RCC 7860 (cell line): Measurements from ENCODE around the gene SQSTM1.

ENCODE experiments used
- DNase-seq: peaks from one replicate; pipeline ENCODE4 v3.0.0-alpha.2; 2015; ENCODE audit warnings: low spot score
- FAIRE-seq: peaks from 2 replicates; lab custom pipeline; 2012; peaks lifted over from hg19 to GRCh38; lab: Jason Lieb, UNC

The SQSTM1 gene

DNA sequence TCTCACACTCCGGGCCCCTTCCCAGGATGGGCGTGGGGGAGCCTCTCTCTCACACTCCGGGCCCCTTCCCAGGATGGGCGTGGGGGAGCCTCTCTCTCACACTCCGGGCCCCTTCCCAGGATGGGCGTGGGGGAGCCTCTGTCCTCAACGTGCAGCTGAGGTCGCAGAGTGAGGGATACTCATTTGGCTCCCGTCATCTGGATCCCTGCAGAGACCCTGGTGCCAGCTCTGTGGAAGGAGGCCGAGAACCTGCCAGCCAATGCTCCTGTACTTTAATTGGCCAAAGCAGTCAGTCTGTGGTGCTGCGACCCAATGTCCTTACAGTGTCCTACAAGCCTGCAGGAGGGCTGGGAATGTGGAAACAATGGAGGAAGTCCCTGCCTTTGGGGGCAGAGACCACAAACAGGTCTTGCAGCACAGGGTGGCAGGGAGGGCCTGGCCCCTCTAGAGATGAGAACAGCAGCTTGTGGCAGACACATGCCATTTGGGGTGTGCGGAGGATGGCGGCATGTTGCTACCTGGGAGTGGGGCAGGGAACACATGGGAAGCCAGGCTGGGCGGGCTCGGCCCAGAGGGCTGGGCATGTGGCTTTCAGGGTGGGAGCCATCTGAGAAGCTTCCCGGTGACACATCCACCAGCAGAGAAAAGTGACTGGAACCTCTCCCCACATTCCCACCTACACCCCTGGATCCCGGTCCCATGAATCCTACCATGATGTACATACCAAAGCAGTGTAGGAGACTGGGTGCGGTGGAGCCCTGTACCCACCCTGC, 51.5 kb downstream of the SQSTM1 start:
- no peak for FAIRE-seq
- no peak for DNase-seq

- DNase-seq (no peak), FAIRE-seq (no peak)
Measured at GRCh38 chr5:179872828-179873575, 52.3 kb downstream of the SQSTM1 start.

- FAIRE-seq, result no peak
Measured at GRCh38 chr5:179873588-179874110, 52.9 kb downstream of the SQSTM1 start.

GRCh38 chr5:179874136-179874535, 53.4 kb downstream of the SQSTM1 start:
- DNase-seq, result no peak
- no peak for FAIRE-seq

More at GRCh38 chr5:179873588-179874110, 52.9 kb downstream of the SQSTM1 start:
- DNase-seq, result no peak

DNA sequence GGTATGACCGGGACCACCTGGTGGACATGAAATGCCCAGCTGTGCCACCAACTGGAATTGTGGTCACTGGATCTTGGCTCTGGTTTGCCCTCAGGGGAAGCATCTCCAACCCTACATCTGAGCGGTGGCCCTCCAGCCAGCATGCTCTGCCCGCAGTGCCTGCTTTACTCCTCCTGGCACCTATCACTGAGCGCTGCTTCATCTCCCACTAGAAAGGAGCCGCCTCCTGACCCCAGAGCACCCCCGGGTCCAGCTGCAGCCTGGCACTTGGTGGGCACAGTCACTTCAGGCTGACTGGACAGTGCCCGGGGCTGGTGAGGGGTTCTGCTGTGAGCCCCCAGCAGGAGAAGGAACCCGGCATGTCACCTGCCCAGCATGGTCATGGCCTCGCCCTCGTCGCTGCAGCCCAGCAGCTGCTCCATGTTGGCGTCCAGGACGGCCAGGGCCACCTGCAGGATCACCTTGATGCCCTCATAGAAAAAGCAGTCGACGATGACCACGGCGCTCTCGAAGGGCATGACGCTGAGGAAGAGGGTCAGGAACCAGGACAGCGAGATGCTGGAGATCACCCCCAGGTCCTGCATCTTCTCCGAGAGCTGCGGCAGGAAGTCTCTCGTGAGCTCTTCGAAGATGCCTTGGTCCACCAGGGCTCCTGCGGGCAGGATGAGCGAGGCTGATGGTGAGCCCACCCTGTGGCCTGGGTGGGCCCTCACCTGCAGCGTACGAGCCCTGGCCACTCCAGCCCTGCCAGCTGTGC, 54.0 kb downstream of the SQSTM1 start:
- no peak for FAIRE-seq
- DNase-seq, result no peak

DNA sequence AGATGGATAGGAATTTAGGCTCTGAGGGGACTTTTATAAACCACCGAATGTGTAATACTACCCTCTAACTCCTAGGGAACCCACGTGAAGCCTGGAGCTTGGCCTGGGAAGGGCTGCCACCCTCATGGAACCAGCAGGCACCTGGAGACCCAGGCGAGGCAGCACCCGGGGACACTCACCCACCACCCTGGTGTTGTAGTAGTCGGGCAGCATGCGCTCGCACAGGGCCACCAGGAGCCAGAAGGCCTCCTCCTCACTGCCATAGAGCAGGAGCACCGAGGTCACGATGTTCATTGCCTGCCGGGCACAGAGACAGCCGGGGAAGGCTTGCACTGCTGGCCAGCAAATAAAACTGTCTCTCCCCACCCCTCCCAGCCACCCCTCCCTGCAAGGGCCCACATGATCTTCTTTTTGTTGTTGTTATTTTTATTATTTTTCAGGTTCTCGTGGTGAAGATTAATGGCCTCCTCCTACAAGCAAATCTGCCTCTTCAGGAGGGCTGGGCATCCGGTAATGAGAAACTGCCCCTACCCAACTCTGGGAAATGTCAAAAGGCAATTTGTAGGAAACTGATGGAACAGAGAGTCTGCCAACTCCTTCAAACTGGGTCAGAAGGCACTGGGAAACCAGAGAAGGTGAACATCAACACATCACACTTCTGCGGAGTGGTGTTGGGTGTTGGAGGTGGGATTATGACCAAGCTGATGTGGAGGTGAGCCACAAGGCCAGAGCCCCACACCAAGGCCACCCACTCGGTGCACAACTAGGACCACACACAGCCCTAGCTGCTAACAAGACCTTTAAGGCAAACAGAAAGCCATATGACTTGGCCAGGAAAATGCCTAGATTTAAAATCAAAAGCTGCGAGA, 55.3 kb downstream of the SQSTM1 start:
- no peak for DNase-seq

GRCh38 chr5:179876610-179876952, 55.9 kb downstream of the SQSTM1 start:
- DNase-seq (no peak), FAIRE-seq (no peak)

More for the DNA sequence above, 55.3 kb downstream of the SQSTM1 start:
- FAIRE-seq, result no peak

DNA sequence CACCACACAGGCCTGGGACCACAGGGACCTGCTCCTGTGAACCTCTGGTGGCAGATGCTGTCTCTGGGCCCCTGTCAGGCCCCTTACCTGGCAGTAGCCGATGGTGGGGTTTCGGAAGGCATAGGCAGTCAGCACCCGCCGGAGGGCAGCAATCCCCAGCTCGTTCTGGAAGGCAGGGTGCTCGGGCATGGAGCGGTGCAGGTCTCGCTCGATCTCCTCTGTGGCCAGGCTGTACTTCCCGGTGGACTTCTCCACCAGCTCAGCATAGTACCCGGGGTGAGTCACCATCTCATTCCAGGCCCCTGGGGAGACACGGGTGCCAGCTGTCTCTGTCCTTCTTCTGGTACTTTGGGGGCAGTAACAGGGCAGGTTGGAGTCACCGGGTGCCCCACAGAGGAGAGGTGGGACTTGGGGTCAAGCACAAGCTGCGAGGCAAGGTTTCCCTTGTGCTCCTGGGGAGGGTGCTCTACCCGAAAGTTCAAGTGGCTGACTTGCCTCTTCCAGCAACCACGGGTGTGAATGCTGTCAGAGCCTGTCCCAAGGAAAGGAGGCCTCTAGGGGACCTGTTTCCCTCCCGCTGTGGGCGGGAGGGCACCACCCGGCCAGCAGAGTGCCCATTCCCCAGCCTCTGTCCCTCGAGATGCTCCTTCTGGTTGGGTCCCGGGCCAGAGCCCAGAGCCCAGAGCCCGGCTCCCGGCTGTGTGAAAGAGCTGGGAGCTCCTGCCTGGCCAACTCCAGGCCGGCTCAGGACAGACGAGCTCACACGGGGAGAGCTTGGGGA, 57.7 kb downstream of the SQSTM1 start:
- DNase-seq, result peak; percentile 68
- FAIRE-seq, result peak; percentile 63

DNA sequence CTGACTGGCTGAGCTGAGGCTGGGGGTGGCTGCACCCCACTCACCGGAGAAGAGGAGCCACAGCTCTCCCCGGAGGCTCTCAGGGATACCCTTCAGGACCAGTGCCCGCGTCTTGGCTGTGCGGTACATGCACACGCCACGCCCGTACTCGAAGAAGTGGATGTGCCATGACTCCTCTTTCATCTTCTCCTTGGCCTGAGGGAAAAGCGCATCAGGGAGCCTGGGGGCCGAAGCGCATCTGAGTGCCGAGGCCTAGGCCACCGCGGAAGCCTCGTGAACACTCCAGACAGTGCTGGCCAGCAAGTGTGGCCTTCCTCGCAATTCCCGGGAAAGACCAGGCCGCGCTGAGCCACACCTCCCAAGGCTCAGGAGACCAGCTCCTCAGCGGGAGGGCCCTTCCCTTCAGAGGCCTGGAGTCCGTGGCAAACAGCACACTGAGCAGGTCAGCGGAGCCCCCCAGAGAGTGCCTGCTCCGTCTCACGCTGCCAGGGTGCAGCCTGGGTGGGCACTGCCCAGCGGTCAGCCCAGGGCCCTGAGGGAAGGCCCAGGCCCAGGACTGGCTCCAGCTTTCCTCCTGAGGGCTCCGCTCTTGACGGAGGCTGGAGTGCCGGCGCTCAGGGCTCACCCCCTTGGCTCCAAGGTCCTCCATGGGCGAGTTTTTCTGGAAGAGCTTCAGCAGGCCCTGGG, 58.4 kb downstream of the SQSTM1 start:
- DNase-seq (no peak), FAIRE-seq (no peak)

DNA sequence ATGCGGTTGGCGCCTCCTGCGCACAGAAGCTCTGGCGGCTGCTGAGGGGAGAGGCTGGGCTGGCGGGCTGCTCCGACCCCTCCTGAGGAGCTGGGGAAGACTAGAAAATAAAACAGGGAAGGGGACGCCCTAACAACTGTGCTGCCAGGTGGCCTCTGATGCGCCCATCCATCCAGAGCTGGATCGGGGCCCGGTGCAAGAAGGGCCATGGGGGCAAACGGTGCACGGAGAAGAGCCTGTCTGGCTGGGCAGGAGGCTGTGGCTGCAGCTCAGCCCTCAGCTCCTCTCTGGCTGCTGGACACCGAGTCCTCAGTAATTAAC, 58.9 kb downstream of the SQSTM1 start:
- FAIRE-seq (no peak), DNase-seq (no peak)

GRCh38 chr5:179880066-179880650, 59.5 kb downstream of the SQSTM1 start:
- FAIRE-seq (no peak), DNase-seq (no peak)

DNA sequence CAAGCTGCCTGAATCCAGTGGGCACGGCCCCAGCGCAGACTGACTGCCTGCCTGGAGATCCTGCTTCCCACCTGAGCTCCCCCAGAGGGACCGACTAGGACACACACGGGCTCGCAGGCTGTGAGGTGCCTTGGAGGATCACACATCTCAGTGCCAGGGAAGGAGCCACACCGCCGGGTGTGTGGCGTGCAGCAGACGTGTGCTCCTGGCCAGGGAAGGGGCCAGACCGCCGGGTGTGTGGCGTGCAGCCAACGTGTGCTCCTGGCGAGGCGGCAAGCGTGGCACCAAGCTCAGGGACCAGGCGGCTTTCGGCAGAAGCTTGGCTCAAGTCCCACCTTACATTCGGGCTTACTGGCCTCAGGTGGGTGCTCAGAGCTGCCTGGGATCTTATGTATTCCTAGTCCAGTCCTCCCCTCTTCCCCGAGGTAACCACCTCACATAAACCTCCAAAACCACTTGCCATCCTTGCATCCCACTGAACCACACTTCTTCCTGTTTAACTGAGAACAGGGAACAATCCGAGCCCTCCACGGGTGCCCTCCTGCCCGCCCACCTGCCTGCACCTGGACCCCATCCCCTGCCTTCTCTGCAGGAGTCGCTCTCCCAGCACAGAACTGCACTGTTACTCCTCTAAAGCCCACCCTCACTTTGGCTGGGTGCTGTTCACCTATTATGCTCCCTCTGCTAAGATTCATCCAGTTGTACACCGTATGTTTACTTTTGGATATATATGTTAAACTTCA, 60.3 kb downstream of the SQSTM1 start:
- no peak for DNase-seq
- FAIRE-seq, result no peak

DNA sequence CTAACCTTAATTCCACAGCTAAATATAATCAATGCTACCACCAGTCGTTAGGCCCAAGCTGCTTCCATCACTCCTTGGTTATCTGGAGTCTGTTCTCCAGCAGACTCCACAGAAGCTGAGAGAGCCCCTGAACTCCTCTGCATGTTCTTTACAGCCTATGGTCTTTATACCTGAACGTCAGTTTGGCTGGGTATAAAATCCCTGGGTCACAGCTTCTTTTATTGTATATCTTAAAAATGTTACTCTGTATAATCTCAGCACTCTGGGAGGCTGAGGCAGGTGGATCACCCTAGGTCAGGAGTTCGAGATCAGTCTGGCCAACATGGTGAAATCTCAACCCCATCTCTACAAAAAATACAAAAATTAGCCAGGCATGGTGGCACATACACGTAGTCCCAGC, 61.6 kb downstream of the SQSTM1 start:
- DNase-seq (no peak), FAIRE-seq (no peak)

DNA sequence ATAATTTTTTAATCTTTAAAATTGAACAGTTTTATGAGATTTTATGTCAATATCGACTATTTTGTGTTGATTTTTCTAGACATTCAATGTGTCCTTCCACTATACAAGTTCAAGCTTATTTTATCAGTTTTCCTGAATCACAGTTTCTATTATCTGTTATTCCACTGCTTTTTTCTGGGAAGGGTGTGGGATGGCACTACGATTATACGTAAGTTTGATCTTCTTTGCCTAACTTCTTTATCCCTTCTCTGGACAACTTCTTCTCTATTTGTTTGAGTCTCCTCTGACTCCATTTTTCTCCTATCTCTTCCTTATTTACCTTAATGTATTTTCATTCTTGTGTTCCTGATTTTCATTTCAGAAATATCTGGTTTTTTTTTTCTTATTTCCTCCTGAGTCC, 62.5 kb downstream of the SQSTM1 start:
- FAIRE-seq (no peak), DNase-seq (no peak)

GRCh38 chr5:179885491-179886090, 64.9 kb downstream of the SQSTM1 start:
- no peak for DNase-seq
- FAIRE-seq, result no peak

GRCh38 chr5:179886190-179886911, 65.6 kb downstream of the SQSTM1 start:
- DNase-seq (no peak), FAIRE-seq (no peak)

DNA sequence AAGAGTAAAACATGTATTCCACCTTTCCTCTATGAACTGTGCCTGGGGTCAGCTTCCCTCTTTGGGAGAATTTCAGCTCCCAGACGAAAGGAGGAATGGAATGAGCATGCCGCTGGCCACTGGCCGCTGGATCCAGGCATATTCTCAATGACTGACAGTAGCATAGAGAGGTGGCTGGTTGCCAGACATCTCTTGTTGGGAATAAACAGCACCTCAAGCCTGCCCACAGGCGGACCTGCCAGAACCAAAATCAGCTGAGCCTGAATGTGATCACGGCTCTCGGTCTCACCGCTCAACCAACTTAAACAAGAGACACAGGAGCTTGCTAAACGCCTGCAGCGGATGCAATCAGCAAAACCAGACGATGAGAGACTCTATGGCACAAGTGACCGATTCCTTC, 66.4 kb downstream of the SQSTM1 start:
- FAIRE-seq (no peak), DNase-seq (no peak)
